ENCODE measurements around the gene JAG1.

GRCh38 chr20:10609770-10610169, 64.0 kb downstream of the JAG1 start:
- TF ChIP-seq KLF1 (tag by site-specific recombination; IDR thresholded peaks at IDR 0.05) (no peak), ZNF169 (tag by site-specific recombination; IDR thresholded peaks at IDR 0.05) (no peak), SP3 (tag by site-specific recombination; IDR thresholded peaks at IDR 0.05) (no peak), ZNF510 (tag by site-specific recombination; IDR thresholded peaks at IDR 0.05; ENCODE audit: insufficient replicate concordance) (no peak), CTCF (tag by site-specific recombination; IDR thresholded peaks at IDR 0.05) (no peak), ZNF473 (tag by site-specific recombination; IDR thresholded peaks at IDR 0.05) (no peak), ZNF311 (tag by site-specific recombination; IDR thresholded peaks at IDR 0.05; ENCODE audit: borderline replicate concordance) (no peak)
- TF ChIP-seq, protein P1, sequence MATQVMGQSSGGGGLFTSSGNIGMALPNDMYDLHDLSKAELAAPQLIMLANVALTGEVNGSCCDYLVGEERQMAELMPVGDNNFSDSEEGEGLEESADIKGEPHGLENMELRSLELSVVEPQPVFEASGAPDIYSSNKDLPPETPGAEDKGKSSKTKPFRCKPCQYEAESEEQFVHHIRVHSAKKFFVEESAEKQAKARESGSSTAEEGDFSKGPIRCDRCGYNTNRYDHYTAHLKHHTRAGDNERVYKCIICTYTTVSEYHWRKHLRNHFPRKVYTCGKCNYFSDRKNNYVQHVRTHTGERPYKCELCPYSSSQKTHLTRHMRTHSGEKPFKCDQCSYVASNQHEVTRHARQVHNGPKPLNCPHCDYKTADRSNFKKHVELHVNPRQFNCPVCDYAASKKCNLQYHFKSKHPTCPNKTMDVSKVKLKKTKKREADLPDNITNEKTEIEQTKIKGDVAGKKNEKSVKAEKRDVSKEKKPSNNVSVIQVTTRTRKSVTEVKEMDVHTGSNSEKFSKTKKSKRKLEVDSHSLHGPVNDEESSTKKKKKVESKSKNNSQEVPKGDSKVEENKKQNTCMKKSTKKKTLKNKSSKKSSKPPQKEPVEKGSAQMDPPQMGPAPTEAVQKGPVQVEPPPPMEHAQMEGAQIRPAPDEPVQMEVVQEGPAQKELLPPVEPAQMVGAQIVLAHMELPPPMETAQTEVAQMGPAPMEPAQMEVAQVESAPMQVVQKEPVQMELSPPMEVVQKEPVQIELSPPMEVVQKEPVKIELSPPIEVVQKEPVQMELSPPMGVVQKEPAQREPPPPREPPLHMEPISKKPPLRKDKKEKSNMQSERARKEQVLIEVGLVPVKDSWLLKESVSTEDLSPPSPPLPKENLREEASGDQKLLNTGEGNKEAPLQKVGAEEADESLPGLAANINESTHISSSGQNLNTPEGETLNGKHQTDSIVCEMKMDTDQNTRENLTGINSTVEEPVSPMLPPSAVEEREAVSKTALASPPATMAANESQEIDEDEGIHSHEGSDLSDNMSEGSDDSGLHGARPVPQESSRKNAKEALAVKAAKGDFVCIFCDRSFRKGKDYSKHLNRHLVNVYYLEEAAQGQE (tag by site-specific recombination; IDR thresholded peaks at IDR 0.05) = no peak

Data from HEK293 (cell line).